Fibroblast of skin of abdomen (primary cell): ENCODE results near the gene CLIC3. TPM values are rescaled to one million over a fixed set of nuclear protein-coding genes. Genes with fewer than 3 reads are reported as not detected.
A peak's percentile ranks its signal among the peaks of the same experiment; 100 is the strongest.
"Not testable (repeated sequence)": the region's sequence is repeated elsewhere in the genome, so short reads cannot be mapped to it uniquely, and the experiment has no call there.

Source experiments
- DNase-seq: peaks from one replicate; pipeline ENCODE4 v3.0.0-alpha.2; 2013
- polyA plus RNA-seq, 2 experiments: library from polyadenylated mRNA; unstranded; fragments of 120-200 nt; gene quantifications; one replicate each; pipeline ENCODE4 v1.2.1, GENCODE V29; 2013; ENCODE audit not compliant: insufficient read length in 2 of 2

The CLIC3 gene
- polyA plus RNA-seq (2013, experiment 1 of 2; ENCODE audit: insufficient read length) = 2.8 TPM
- polyA plus RNA-seq (2013, experiment 2 of 2; ENCODE audit: insufficient read length) = 3.4 TPM

GRCh38 chr9:136996361-136997292 is at the start of gene CLIC3:
Gene CLIC3 (minus strand): TSS chr9:136996568. CDS start chr9:136996543, 25 bp downstream.
- peak; percentile 7 for DNase-seq

- DNase-seq = peak; percentile 25
These were observed 49.1 kb upstream of the CLIC3 start for GRCh38 chr9:137045294-137046087.

- DNase-seq = no peak
These were observed 48.3 kb upstream of the CLIC3 start for GRCh38 chr9:137044502-137045177.

- DNase-seq = no peak
These were observed 47.7 kb upstream of the CLIC3 start for GRCh38 chr9:137044037-137044436.

- DNase-seq = no peak
These were observed 46.7 kb upstream of the CLIC3 start for GRCh38 chr9:137042751-137043727.

GRCh38 chr9:137041124-137041523 is 44.8 kb upstream of the CLIC3 start:
- DNase-seq = no peak

GRCh38 chr9:137040568-137040967 is 44.2 kb upstream of the CLIC3 start:
- DNase-seq = no peak

- DNase-seq = no peak
These were observed 43.4 kb upstream of the CLIC3 start for GRCh38 chr9:137039611-137040366.

GRCh38 chr9:137038916-137039315 is 42.5 kb upstream of the CLIC3 start:
- no peak for DNase-seq

GRCh38 chr9:137037483-137037882 is 41.1 kb upstream of the CLIC3 start:
- DNase-seq = no peak

GRCh38 chr9:137037035-137037434 is 40.7 kb upstream of the CLIC3 start:
- DNase-seq = no peak

GRCh38 chr9:137035937-137036336 is 39.6 kb upstream of the CLIC3 start:
- no peak for DNase-seq

GRCh38 chr9:137035507-137035834 is 39.1 kb upstream of the CLIC3 start:
- no peak for DNase-seq

GRCh38 chr9:137034709-137035506 is 38.5 kb upstream of the CLIC3 start:
- DNase-seq = peak; percentile 63

- no peak for DNase-seq
These were observed 37.8 kb upstream of the CLIC3 start for GRCh38 chr9:137034039-137034708.

- not testable (repeated sequence) for DNase-seq
These were observed 37.1 kb upstream of the CLIC3 start for GRCh38 chr9:137033481-137033880.

- DNase-seq = no peak
These were observed 36.5 kb upstream of the CLIC3 start for GRCh38 chr9:137032858-137033257.

GRCh38 chr9:137031904-137032640 is 35.7 kb upstream of the CLIC3 start, which contains the start of gene FUT7:
Gene FUT7 (minus strand): TSS chr9:137032088. CDS start chr9:137031991, 97 bp downstream.
- DNase-seq = no peak
